Measurements from ENCODE around the gene SERINC4. TPM values are rescaled to one million over a fixed set of nuclear protein-coding genes. Genes with fewer than 3 reads are reported as not detected.

Gene SERINC4
- total and polyA plus RNA-seq, 2 experiments from 2014 or later: not detected

DNA sequence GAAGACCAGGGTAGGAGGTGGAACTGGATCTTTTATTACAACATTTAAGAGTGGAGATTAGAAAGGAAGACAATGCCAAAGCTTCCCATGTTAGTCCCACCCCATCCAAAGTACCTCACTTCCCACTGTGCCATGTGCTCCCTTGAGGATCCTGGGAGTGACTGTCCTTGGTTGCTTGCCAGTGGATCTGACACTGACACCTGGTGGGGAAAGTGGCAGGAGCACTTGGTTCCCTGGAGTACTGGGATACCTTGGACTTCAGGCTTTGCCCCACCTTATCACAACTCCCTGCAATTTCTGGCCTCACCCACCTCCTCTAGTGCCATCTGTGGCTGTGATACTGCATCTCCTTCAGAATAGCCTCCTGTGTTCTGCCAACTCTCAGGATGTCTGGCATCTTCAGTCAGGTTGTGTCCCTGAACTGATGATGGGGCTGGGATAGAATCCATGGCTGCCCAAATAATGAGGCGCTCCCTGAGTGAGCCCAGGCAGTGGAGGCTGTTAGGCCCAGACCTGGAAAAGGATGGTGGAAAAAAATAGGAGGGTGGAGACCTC lies 24.5 kb downstream of the SERINC4 start:
- Histone ChIP-seq H3K79me2 (ENCODE audit: insufficient read depth) (no peaks in the 10 kb centered on the region), H2AFZ (no peak overlapping the region), H3K4me2 (ENCODE audit: unreplicated experiment) (no peak overlapping the region), H3K27ac (no peak overlapping the region), H3F3A (ENCODE audit: insufficient read depth) (peaks cover 60% of the 10 kb centered on the region), H3K4me1 (ENCODE audit: insufficient read depth) (peaks cover 7% of the 10 kb centered on the region; the same call in 1 of the 2 replicates), H3K4me3 (no peak overlapping the region), H3K9me2 (ENCODE audit: insufficient read depth) (no peaks in the 10 kb centered on the region), H4K20me1 (ENCODE audit: insufficient read depth) (no peaks in the 10 kb centered on the region), H3K9ac (no peak overlapping the region), H3K36me3 (ENCODE audit: low read depth) (peaks cover 27% of the 10 kb centered on the region), H3K9me3 (ENCODE audit: low read depth) (no peaks in the 10 kb centered on the region), H3K27me3 (replicated peaks; ENCODE audit: insufficient read depth) (no peaks in the 10 kb centered on the region)
- TF ChIP-seq EZH2 (IDR thresholded peaks at IDR 0.05; ENCODE audit: insufficient read depth, poor library complexity, severe bottlenecking) (no peak), EZH2phosphoT487 (IDR thresholded peaks at IDR 0.05; ENCODE audit: insufficient read depth, low read depth) (no peak)
- in situ Hi-C loops (cut with MboI): no loop called here
- DNase-seq: peak; percentile 74
- 90 to 94% methylated on average over 1 of the region's 1 CpG for WGBS, 2 experiments (ENCODE audit: low coverage in 1 of 2, low lambda C conversion rate in 2 of 2, missing lambda C conversion rate in 2 of 2)

DNA sequence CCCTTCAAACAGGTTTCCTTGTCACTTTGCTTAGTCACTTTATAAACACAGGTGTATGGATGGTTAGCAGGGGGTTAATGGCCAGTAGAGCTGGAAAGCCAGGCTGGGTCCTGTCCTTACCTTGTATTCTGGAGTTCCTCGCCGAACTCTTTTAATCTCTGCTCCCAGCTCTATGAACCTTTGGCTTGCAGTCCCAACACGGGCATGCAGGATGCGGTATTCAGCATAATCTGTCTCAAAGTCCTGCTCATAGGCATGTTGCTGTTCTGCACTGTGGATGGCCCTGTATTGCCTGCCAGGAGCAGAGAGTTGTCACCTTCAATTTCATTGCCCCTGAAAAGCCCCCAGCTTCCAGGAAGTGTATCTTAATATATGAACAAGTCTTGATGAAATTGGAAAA lies 26.0 kb downstream of the SERINC4 start:
- no peak for DNase-seq
- H3K4me2 ChIP-seq (ENCODE audit: unreplicated experiment): no peak overlapping the region
- H2AFZ ChIP-seq: no peak overlapping the region
- no peaks in the 10 kb centered on the region for H3K27me3 ChIP-seq (replicated peaks; ENCODE audit: insufficient read depth)
- peaks cover 38% of the 10 kb centered on the region for H3K36me3 ChIP-seq (ENCODE audit: low read depth)
- H3K4me3 ChIP-seq: no peak overlapping the region
- peaks cover 71% of the 10 kb centered on the region for H3F3A ChIP-seq (ENCODE audit: insufficient read depth)
- H3K4me1 ChIP-seq (ENCODE audit: insufficient read depth): peaks cover 7% of the 10 kb centered on the region; the same call in 1 of the 2 replicates
- no peaks in the 10 kb centered on the region for H3K9me2 ChIP-seq (ENCODE audit: insufficient read depth)
- in situ Hi-C loops (cut with MboI): no loop called here
- WGBS, 2 experiments (ENCODE audit: low coverage in 1 of 2, low lambda C conversion rate in 2 of 2, missing lambda C conversion rate in 2 of 2): 71 to 78% methylated on average over 4 of the region's 4 CpGs
- no peak overlapping the region for H3K9ac ChIP-seq
- H3K9me3 ChIP-seq (ENCODE audit: low read depth): no peaks in the 10 kb centered on the region
- no peaks in the 10 kb centered on the region for H4K20me1 ChIP-seq (ENCODE audit: insufficient read depth)
- no peaks in the 10 kb centered on the region for H3K79me2 ChIP-seq (ENCODE audit: insufficient read depth)
- no peak for TF ChIP-seq EZH2phosphoT487 (IDR thresholded peaks at IDR 0.05; ENCODE audit: insufficient read depth, low read depth)
- TF ChIP-seq EZH2 (IDR thresholded peaks at IDR 0.05; ENCODE audit: insufficient read depth, poor library complexity, severe bottlenecking): no peak
- H3K27ac ChIP-seq: no peak overlapping the region

DNA sequence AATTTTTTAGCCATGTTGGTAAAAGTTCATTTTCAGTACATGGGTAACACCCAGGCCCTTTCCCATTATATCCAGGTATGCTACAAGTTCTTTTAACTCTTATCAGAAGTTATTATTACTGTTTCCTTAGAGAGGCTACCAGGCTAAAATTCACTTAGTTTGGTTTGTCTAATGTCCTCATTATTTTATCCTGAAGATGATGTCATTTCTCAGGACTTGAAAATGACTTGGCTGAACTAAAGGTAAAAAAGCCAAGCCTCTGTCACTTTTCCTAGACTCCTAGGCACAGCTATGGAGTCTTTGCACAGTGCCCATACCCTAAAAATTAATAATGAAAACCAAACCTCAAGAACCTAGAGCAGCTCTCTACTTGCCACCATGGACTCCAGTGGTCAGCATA lies 27.4 kb downstream of the SERINC4 start:
- in situ Hi-C loops (cut with MboI): no loop called here
- Histone ChIP-seq H3K4me1 (ENCODE audit: insufficient read depth) (peaks cover 1% of the 10 kb centered on the region; the same call in 1 of the 2 replicates), H4K20me1 (ENCODE audit: insufficient read depth) (no peaks in the 10 kb centered on the region), H3K27me3 (replicated peaks; ENCODE audit: insufficient read depth) (no peaks in the 10 kb centered on the region), H3K36me3 (ENCODE audit: low read depth) (peaks cover 49% of the 10 kb centered on the region), H3K79me2 (ENCODE audit: insufficient read depth) (no peaks in the 10 kb centered on the region), H2AFZ (no peak overlapping the region), H3K9ac (no peak overlapping the region), H3K4me2 (ENCODE audit: unreplicated experiment) (no peak overlapping the region), H3K4me3 (no peak overlapping the region), H3K27ac (no peak overlapping the region), H3F3A (ENCODE audit: insufficient read depth) (peaks cover 73% of the 10 kb centered on the region), H3K9me3 (ENCODE audit: low read depth) (no peaks in the 10 kb centered on the region), H3K9me2 (ENCODE audit: insufficient read depth) (no peaks in the 10 kb centered on the region)
- no peak for TF ChIP-seq EZH2 (IDR thresholded peaks at IDR 0.05; ENCODE audit: insufficient read depth, poor library complexity, severe bottlenecking)
- no peak for DNase-seq

DNA sequence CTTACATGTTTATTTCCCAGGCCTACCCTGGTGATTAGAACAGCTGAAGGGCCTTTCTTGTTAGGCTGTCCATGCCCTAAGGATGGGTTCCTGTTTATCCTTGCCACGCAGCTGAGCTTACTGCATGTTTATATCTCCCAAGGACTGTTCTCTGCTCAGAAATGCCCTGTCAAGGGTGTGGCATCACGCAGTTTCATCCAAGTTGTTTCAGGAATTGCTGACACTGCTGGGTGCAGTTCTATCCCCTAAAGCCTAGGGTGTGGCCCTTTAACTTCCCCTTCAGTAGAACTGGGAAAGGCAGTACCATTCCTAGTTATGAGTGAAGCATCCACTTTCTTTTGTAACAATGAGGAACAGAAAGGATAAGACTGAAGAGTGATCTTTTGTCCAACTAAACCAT lies 28.2 kb downstream of the SERINC4 start:
- H3K4me3 ChIP-seq: no peak overlapping the region
- H3K9me2 ChIP-seq (ENCODE audit: insufficient read depth): no peaks in the 10 kb centered on the region
- H3K4me2 ChIP-seq (ENCODE audit: unreplicated experiment): no peak overlapping the region
- H3K9ac ChIP-seq: no peak overlapping the region
- DNase-seq: no peak
- WGBS, 2 experiments (ENCODE audit: low coverage in 1 of 2, low lambda C conversion rate in 2 of 2, missing lambda C conversion rate in 2 of 2): 36 to 42% methylated on average over 2 of the region's 2 CpGs
- no peak for TF ChIP-seq EZH2 (IDR thresholded peaks at IDR 0.05; ENCODE audit: insufficient read depth, poor library complexity, severe bottlenecking)
- no peak for TF ChIP-seq EZH2phosphoT487 (IDR thresholded peaks at IDR 0.05; ENCODE audit: insufficient read depth, low read depth)
- H2AFZ ChIP-seq: no peak overlapping the region
- peaks cover 55% of the 10 kb centered on the region for H3K36me3 ChIP-seq (ENCODE audit: low read depth)
- no peaks in the 10 kb centered on the region for H3K79me2 ChIP-seq (ENCODE audit: insufficient read depth)
- H3K27me3 ChIP-seq (replicated peaks; ENCODE audit: insufficient read depth): no peaks in the 10 kb centered on the region
- peaks cover 67% of the 10 kb centered on the region for H3F3A ChIP-seq (ENCODE audit: insufficient read depth)
- no peak overlapping the region for H3K27ac ChIP-seq
- in situ Hi-C loops (cut with MboI): no loop called here
- H4K20me1 ChIP-seq (ENCODE audit: insufficient read depth): no peaks in the 10 kb centered on the region
- no peaks in the 10 kb centered on the region for H3K4me1 ChIP-seq (ENCODE audit: insufficient read depth)
- no peaks in the 10 kb centered on the region for H3K9me3 ChIP-seq (ENCODE audit: low read depth)

Measured in GM23248 (cell line).